GM10248 (cell line): ENCODE results near the gene POP4.
A peak's percentile ranks its signal among the peaks of the same experiment; 100 is the strongest.

Experiments used
- CTCF ChIA-PET: fragments of 300-600 bp; sonication (Branson Sonifier 250); formaldehyde crosslinking; extraction: SDS; loops from one replicate; lab custom pipeline; 2021; ENCODE audit warnings: antibody characterized with exemption; lab: Yijun Ruan, JAX
- POLR2A ChIA-PET: fragments of 350-650 bp; sonication (Branson Sonifier 250); formaldehyde crosslinking; extraction: SDS; loops from one replicate; lab custom pipeline; 2020; ENCODE audit warnings: antibody characterized with exemption; lab: Yijun Ruan, JAX
- DNase-seq: peaks from one replicate; pipeline ENCODE4 v3.0.0; 2012; ENCODE audit errors: extremely low spot score
- CTCF ChIP-seq: IDR thresholded peaks from 2 replicates; pipeline ENCODE4 v1.5.1; 2012; ENCODE audit warnings: mild to moderate bottlenecking, low read depth; ENCODE audit errors: extremely low read depth, missing control alignments, control extremely low read depth

Gene POP4

GRCh38 chr19:29569038-29569911, 36.8 kb upstream of the POP4 start:
- TF ChIP-seq CTCF: no peak
- CTCF ChIA-PET: no interaction called here
- DNase-seq: no peak
- POLR2A ChIA-PET: no interaction called here

GRCh38 chr19:29571181-29571580, 34.9 kb upstream of the POP4 start:
- no peak for DNase-seq
- TF ChIP-seq CTCF: no peak
- ChIA-PET CTCF (no interaction called here), POLR2A (no interaction called here)

GRCh38 chr19:29573486-29573885, 32.6 kb upstream of the POP4 start:
- no peak for TF ChIP-seq CTCF
- ChIA-PET POLR2A (no interaction called here), CTCF (no interaction called here)
- no peak for DNase-seq

GRCh38 chr19:29574510-29574909, 31.6 kb upstream of the POP4 start:
- no peak for DNase-seq
- ChIA-PET CTCF (interaction anchor here (0.9 to 1.7 kb wide), 2 partner anchors 9 to 22 kb away, joined by 3 to 4 read pairs; no protein-coding TSS in a partner anchor), POLR2A (no interaction called here)
- no peak for TF ChIP-seq CTCF

- TF ChIP-seq CTCF: no peak
- DNase-seq: no peak
- ChIA-PET CTCF (interaction anchor here (0.7 to 2.5 kb wide), 6 partner anchors 11 to 114 kb away, joined by 3 to 11 read pairs (median 3); partner anchors contain the start of gene POP4), POLR2A (interaction anchor here (0.5 kb wide), 1 partner anchor 30 kb away, joined by 3 read pairs; the partner anchor contains the start of gene POP4)
These were observed 30.0 kb upstream of the POP4 start for GRCh38 chr19:29576046-29576606.

- POLR2A ChIA-PET: interaction anchor here (0.5 kb wide), 1 partner anchor 29 kb away, joined by 3 read pairs; the partner anchor contains the start of gene POP4
- TF ChIP-seq CTCF: no peak
These were observed 29.1 kb upstream of the POP4 start for GRCh38 chr19:29576761-29577648.

More at GRCh38 chr19:29576761-29577648, 29.1 kb upstream of the POP4 start:
- CTCF ChIA-PET: interaction anchor here (2.0 to 2.5 kb wide), 2 partner anchors 10 to 34 kb away, joined by 4 to 11 read pairs; no protein-coding TSS in a partner anchor
- DNase-seq: peak; percentile 62
